Measurements from ENCODE around the gene RAB27A. TPM values are rescaled to one million over a fixed set of nuclear protein-coding genes. Genes with fewer than 3 reads are reported as not detected.

Gene RAB27A
- total RNA-seq, 1 experiment from 2014 or later = 13.0 TPM

DNA sequence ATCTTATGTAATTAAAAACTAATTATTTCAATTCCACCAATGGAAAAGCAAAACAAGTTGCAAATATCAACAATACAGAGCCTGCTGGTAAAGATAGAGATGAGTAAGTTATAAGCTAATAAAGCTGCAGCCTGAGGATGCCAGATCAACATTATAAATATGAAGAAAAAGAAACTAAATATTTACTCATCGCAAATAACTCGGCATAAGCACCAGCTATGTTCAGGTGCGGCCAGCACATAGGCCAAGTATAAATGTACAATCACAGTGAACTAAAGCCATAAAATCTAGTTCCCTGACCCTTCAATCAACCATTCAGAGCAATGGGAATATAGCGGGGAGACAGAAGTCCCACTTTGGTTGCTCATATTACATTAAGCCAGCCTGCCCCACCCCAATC lies 85.1 kb downstream of the RAB27A start:
- no peak overlapping the region for H3K4me3 ChIP-seq
- no peaks in the 10 kb centered on the region for H3K4me1 ChIP-seq (replicated peaks)
- H3K36me3 ChIP-seq = peaks cover 7% of the 10 kb centered on the region; the same call in 1 of the 2 replicates
- no peak for DNase-seq (ENCODE audit: low read depth in 1 of 2, low spot score in 2 of 2)
- no peaks in the 10 kb centered on the region for H3K27me3 ChIP-seq (replicated peaks)
- H3K27ac ChIP-seq = no peak overlapping the region
- no peaks in the 10 kb centered on the region for H3K9me3 ChIP-seq (replicated peaks)

- Histone ChIP-seq H3K27ac (no peak overlapping the region), H3K27me3 (replicated peaks) (no peaks in the 10 kb centered on the region), H3K4me3 (no peak overlapping the region), H3K36me3 (peaks cover 7% of the 10 kb centered on the region; the same call in 1 of the 2 replicates), H3K9me3 (replicated peaks) (no peaks in the 10 kb centered on the region), H3K4me1 (replicated peaks) (no peaks in the 10 kb centered on the region)
- no peak for DNase-seq (ENCODE audit: low read depth in 1 of 2, low spot score in 2 of 2)
These were observed 87.4 kb downstream of the RAB27A start for GRCh38 chr15:55202206-55202605.

DNA sequence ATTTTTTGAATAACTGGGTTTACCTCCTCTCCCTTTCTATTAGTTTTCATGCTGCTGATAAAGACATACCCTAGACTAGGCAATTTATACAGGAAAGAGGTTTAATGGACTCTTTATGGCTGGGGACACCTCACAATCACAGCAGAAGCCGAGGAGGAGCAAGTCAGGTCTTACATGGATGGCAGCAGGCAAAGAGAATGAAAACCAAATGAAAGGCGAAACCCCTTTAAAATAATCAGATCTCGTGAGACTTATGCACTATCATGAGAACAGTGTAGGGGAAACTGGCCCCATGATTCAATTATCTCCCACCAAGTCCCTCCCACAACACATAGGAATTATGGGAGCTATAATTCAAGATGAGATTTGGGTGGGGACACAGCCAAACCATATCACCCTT lies 90.9 kb downstream of the RAB27A start:
- DNase-seq (ENCODE audit: low read depth in 1 of 2, low spot score in 2 of 2) = no peak
- Histone ChIP-seq H3K27ac (no peak overlapping the region), H3K9me3 (replicated peaks) (no peaks in the 10 kb centered on the region), H3K27me3 (replicated peaks) (no peaks in the 10 kb centered on the region), H3K36me3 (peaks cover 11% of the 10 kb centered on the region; the same call in 1 of the 2 replicates), H3K4me3 (no peak overlapping the region), H3K4me1 (replicated peaks) (peaks cover 8% of the 10 kb centered on the region; the same call in 1 of the 2 replicates)

- Histone ChIP-seq H3K36me3 (peaks cover 11% of the 10 kb centered on the region; the same call in 1 of the 2 replicates), H3K4me3 (peak overlapping the region; percentile 67), H3K27ac (no peak overlapping the region), H3K4me1 (replicated peaks) (peaks cover 8% of the 10 kb centered on the region; the same call in 1 of the 2 replicates), H3K27me3 (replicated peaks) (no peaks in the 10 kb centered on the region), H3K9me3 (replicated peaks) (no peaks in the 10 kb centered on the region)
- DNase-seq (ENCODE audit: low read depth in 1 of 2, low spot score in 2 of 2) = no peak
These were observed 91.9 kb downstream of the RAB27A start for GRCh38 chr15:55197719-55198118.

DNA sequence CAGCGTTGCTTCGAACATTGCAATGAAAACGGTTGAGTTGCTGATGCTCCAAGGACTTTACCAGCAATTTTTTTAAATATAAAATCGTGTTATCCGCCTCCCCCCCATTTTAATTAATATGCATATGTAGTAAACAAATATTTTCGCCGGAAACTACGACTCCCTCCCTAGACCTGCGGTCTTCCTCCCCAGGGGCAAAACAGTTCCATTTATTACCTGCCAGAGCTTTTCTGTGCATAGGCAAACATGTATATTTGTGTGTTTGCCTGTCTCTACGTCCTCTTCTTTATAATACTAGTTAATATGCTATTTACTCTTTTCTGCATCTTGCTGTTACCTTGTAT lies 92.3 kb downstream of the RAB27A start:
- DNase-seq (ENCODE audit: low read depth in 1 of 2, low spot score in 2 of 2) = no peak
- Histone ChIP-seq H3K36me3 (peaks cover 14% of the 10 kb centered on the region), H3K9me3 (replicated peaks) (no peaks in the 10 kb centered on the region), H3K27ac (no peak overlapping the region), H3K4me1 (replicated peaks) (peaks cover 8% of the 10 kb centered on the region; the same call in 1 of the 2 replicates), H3K27me3 (replicated peaks) (no peaks in the 10 kb centered on the region), H3K4me3 (peak overlapping the region; percentile 67)

GRCh38 chr15:55196458-55197361 lies 92.9 kb downstream of the RAB27A start, which contains the start of gene RSL24D1:
RSL24D1 (minus strand) TSS chr15:55196941; CDS start chr15:55196890, 51 bp downstream.
- peaks cover 8% of the 10 kb centered on the region; the same call in 1 of the 2 replicates for H3K4me1 ChIP-seq (replicated peaks)
- peak within 1 kb of the TSS; percentile 67 for H3K4me3 ChIP-seq
- H3K36me3 ChIP-seq = peaks cover 21% of the 10 kb centered on the region
- peak within 1 kb of the TSS; percentile 74 for H3K27ac ChIP-seq
- H3K9me3 ChIP-seq (replicated peaks) = no peaks in the 10 kb centered on the region
- H3K27me3 ChIP-seq (replicated peaks) = no peaks in the 10 kb centered on the region
- peak; percentile 95 to 97 for DNase-seq (ENCODE audit: low read depth in 1 of 2, low spot score in 2 of 2)

DNA sequence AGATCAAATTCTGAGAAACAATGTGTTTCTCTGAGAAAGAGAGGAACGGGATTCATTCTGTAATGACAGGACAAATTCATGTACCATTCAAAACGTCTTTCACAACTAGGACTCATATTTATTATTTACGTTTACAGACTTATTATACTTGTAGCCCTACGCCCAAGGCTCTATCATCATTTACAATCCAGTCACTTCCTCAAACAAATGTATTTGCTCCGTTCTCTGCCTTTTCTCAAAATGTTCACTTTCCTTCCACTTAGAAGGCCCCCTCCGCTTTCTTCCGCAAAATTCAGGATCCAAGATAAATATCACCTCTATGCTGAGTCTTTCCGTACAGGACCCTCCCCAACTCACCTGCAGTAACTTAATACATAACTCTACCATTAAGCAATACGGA lies 93.6 kb downstream of the RAB27A start:
- DNase-seq (ENCODE audit: low read depth in 1 of 2, low spot score in 2 of 2) = peak in 1 of 2 experiments; percentile 3
- H3K4me1 ChIP-seq (replicated peaks) = peaks cover 8% of the 10 kb centered on the region; the same call in 1 of the 2 replicates
- H3K27me3 ChIP-seq (replicated peaks) = no peaks in the 10 kb centered on the region
- no peaks in the 10 kb centered on the region for H3K9me3 ChIP-seq (replicated peaks)
- peaks cover 26% of the 10 kb centered on the region for H3K36me3 ChIP-seq
- H3K27ac ChIP-seq = peak overlapping the region; percentile 74
- peak overlapping the region; percentile 67 for H3K4me3 ChIP-seq

DNA sequence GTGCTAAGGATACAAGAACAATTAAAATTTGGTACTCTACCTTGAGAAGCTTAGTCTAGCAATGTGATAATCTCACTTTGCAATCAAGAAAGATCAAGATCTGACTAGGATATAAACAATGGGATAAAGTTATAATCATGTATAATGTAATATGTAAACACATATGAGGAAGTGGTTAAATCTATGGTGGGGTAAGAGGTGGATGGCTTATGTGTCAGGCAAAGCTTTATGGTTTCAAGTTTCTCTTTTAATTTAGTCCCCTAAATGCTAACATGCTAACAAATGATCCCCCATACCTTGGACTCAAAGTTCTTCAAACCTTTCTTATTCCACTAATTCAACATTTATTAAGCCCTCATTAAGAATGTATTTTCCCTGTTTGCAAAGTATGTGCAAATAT lies 95.4 kb downstream of the RAB27A start:
- peaks cover 8% of the 10 kb centered on the region; the same call in 1 of the 2 replicates for H3K4me1 ChIP-seq (replicated peaks)
- no peaks in the 10 kb centered on the region for H3K9me3 ChIP-seq (replicated peaks)
- peaks cover 41% of the 10 kb centered on the region for H3K36me3 ChIP-seq
- DNase-seq (ENCODE audit: low read depth in 1 of 2, low spot score in 2 of 2) = no peak
- no peak overlapping the region for H3K27ac ChIP-seq
- H3K4me3 ChIP-seq = no peak overlapping the region
- no peaks in the 10 kb centered on the region for H3K27me3 ChIP-seq (replicated peaks)

DNA sequence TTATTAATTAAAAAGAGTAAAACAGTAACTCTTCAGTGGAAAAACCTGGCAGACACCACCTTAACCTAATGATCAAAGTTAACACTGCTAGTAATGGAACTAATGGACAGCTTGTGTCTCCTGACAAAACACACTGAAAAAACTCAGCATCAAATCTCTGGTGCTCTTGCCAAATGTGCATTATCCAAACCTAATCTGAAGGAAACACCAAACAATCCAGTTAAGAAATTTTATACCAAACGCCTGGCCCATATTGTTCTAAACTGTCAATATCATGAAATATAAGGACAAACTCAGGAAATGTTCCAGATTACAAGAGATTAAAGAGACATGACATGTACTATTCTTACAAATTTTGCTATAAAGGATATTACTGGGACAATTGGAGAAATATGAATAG lies 103.3 kb downstream of the RAB27A start:
- no peaks in the 10 kb centered on the region for H3K4me1 ChIP-seq (replicated peaks)
- peaks cover 81% of the 10 kb centered on the region for H3K36me3 ChIP-seq
- H3K4me3 ChIP-seq = no peak overlapping the region
- H3K9me3 ChIP-seq (replicated peaks) = no peaks in the 10 kb centered on the region
- no peak overlapping the region for H3K27ac ChIP-seq
- DNase-seq (ENCODE audit: low read depth in 1 of 2, low spot score in 2 of 2) = no peak
- no peaks in the 10 kb centered on the region for H3K27me3 ChIP-seq (replicated peaks)

GRCh38 chr15:55183679-55184078 lies 105.9 kb downstream of the RAB27A start:
- no peaks in the 10 kb centered on the region for H3K27me3 ChIP-seq (replicated peaks)
- no peaks in the 10 kb centered on the region for H3K9me3 ChIP-seq (replicated peaks)
- no peak for DNase-seq (ENCODE audit: low read depth in 1 of 2, low spot score in 2 of 2)
- no peak overlapping the region for H3K4me3 ChIP-seq
- H3K36me3 ChIP-seq = peaks cover 75% of the 10 kb centered on the region
- H3K4me1 ChIP-seq (replicated peaks) = no peaks in the 10 kb centered on the region
- H3K27ac ChIP-seq = no peak overlapping the region

GRCh38 chr15:55179141-55179540 lies 110.5 kb downstream of the RAB27A start:
- H3K27me3 ChIP-seq (replicated peaks) = no peaks in the 10 kb centered on the region
- peaks cover 40% of the 10 kb centered on the region for H3K36me3 ChIP-seq
- DNase-seq (ENCODE audit: low read depth in 1 of 2, low spot score in 2 of 2) = no peak
- H3K27ac ChIP-seq = no peak overlapping the region
- no peak overlapping the region for H3K4me3 ChIP-seq
- no peaks in the 10 kb centered on the region for H3K9me3 ChIP-seq (replicated peaks)
- H3K4me1 ChIP-seq (replicated peaks) = no peaks in the 10 kb centered on the region

DNA sequence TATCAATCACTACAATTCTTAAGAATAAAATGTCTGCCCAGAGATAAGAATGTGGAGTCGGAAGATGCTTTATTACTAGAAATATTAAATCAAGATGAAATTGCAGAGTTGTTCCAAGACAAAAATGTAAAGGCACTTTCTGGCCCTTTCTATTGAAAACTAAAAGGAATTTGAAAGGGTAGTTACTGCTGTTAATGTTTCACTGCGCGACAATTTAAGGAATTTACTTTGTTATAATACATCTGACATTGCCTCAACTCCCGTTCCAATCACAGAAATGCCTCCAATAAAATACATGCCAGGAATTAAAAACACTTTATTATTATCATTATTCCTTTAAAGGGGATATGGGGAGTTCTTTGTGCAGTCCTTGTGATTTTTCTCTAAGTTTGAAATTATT lies 119.3 kb downstream of the RAB27A start:
- no peaks in the 10 kb centered on the region for H3K4me1 ChIP-seq (replicated peaks)
- DNase-seq (ENCODE audit: low read depth in 1 of 2, low spot score in 2 of 2) = no peak
- H3K4me3 ChIP-seq = no peak overlapping the region
- H3K36me3 ChIP-seq = no peaks in the 10 kb centered on the region
- no peak overlapping the region for H3K27ac ChIP-seq
- no peaks in the 10 kb centered on the region for H3K9me3 ChIP-seq (replicated peaks)
- H3K27me3 ChIP-seq (replicated peaks) = no peaks in the 10 kb centered on the region

GRCh38 chr15:55168350-55168974 lies 121.2 kb downstream of the RAB27A start:
- H3K27ac ChIP-seq = no peak overlapping the region
- no peaks in the 10 kb centered on the region for H3K36me3 ChIP-seq
- H3K9me3 ChIP-seq (replicated peaks) = no peaks in the 10 kb centered on the region
- H3K4me1 ChIP-seq (replicated peaks) = no peaks in the 10 kb centered on the region
- H3K27me3 ChIP-seq (replicated peaks) = no peaks in the 10 kb centered on the region
- peak; percentile 12 to 53 for DNase-seq (ENCODE audit: low read depth in 1 of 2, low spot score in 2 of 2)
- no peak overlapping the region for H3K4me3 ChIP-seq

GRCh38 chr15:55164284-55164683 lies 125.3 kb downstream of the RAB27A start:
- no peaks in the 10 kb centered on the region for H3K27me3 ChIP-seq (replicated peaks)
- no peaks in the 10 kb centered on the region for H3K9me3 ChIP-seq (replicated peaks)
- no peak for DNase-seq (ENCODE audit: low read depth in 1 of 2, low spot score in 2 of 2)
- H3K4me3 ChIP-seq = no peak overlapping the region
- no peaks in the 10 kb centered on the region for H3K36me3 ChIP-seq
- H3K4me1 ChIP-seq (replicated peaks) = no peaks in the 10 kb centered on the region
- H3K27ac ChIP-seq = no peak overlapping the region
